Gastrocnemius medialis (tissue), 4 donors: ENCODE data around the gene CHST14.

ENCODE experiments used
- POLR2A ChIP-seq, 2 donors: fragments of 450-650 bp; IDR thresholded peaks; one replicate each; pipeline ENCODE4 v1.6.1; 2017; ENCODE audit warnings: antibody characterized with exemption in 2 of 2, mild to moderate bottlenecking in 2 of 2, moderate library complexity in 2 of 2
- TF ChIP-seq, protein P1 (sequence below), 5 experiments: fragments of 450-650 bp in 3 of 5; fragments of 200-600 bp in 2 of 5; sonication (generic) in 2 of 5; IDR thresholded peaks in 4 of 5; conservative IDR thresholded peaks in 1 of 5; 1 replicate in 4 of 5; 2 replicates in 1 of 5; pipeline ENCODE4 v1.5.1; 2016 to 2019; ENCODE audit warnings: antibody characterized with exemption in 5 of 5, mild to moderate bottlenecking in 3 of 5, moderate library complexity in 3 of 5

DNA sequence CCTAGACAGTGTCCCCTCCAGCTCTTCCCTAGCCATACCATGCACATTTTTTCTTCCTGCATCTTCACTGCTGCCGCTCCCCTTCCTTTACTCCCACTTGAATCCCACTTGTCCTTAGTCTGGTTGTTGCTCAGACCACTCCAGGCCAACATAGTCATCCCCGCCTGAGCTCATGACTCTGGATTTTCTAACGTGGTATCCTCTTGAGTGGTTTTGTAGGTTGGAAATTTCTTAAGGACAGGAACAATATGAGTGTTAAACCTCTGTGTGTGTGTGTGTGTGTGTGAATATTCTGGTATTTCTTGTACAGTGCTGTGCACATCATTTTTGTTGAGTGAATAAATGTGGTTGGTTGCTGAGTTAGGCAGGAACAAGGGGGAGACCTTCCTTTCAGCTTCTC, 26.9 kb upstream of the CHST14 start:
- TF ChIP-seq, protein P1, sequence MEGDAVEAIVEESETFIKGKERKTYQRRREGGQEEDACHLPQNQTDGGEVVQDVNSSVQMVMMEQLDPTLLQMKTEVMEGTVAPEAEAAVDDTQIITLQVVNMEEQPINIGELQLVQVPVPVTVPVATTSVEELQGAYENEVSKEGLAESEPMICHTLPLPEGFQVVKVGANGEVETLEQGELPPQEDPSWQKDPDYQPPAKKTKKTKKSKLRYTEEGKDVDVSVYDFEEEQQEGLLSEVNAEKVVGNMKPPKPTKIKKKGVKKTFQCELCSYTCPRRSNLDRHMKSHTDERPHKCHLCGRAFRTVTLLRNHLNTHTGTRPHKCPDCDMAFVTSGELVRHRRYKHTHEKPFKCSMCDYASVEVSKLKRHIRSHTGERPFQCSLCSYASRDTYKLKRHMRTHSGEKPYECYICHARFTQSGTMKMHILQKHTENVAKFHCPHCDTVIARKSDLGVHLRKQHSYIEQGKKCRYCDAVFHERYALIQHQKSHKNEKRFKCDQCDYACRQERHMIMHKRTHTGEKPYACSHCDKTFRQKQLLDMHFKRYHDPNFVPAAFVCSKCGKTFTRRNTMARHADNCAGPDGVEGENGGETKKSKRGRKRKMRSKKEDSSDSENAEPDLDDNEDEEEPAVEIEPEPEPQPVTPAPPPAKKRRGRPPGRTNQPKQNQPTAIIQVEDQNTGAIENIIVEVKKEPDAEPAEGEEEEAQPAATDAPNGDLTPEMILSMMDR (IDR thresholded peaks at IDR 0.05 in 4 of 5, conservative IDR thresholded peaks at IDR 0.05 in 1 of 5): no peak
- no peak for TF ChIP-seq POLR2A (IDR thresholded peaks at IDR 0.05)
